GM12872 (cell line): ENCODE results near the gene ZNF133.

ENCODE experiments used
- CTCF ChIP-seq: IDR thresholded peaks from 3 replicates; pipeline ENCODE4 v1.5.1; 2011; ENCODE audit warnings: low read depth, mild to moderate bottlenecking, low read length, moderate library complexity; ENCODE audit not compliant: insufficient read depth

ZNF133 gene

GRCh38 chr20:18326990-18327389, 38.7 kb downstream of the ZNF133 start:
- TF ChIP-seq CTCF: no peak

- no peak for TF ChIP-seq CTCF
Measured at GRCh38 chr20:18331694-18332093, 43.4 kb downstream of the ZNF133 start.

GRCh38 chr20:18359854-18360253, 71.5 kb downstream of the ZNF133 start:
- no peak for TF ChIP-seq CTCF

- TF ChIP-seq CTCF: no peak
Measured at GRCh38 chr20:18360635-18361034, 72.3 kb downstream of the ZNF133 start.

GRCh38 chr20:18361678-18362077, 73.4 kb downstream of the ZNF133 start:
- no peak for TF ChIP-seq CTCF

GRCh38 chr20:18362916-18363315, 74.6 kb downstream of the ZNF133 start:
- no peak for TF ChIP-seq CTCF

- TF ChIP-seq CTCF: no peak
Measured at GRCh38 chr20:18363708-18364107, 75.4 kb downstream of the ZNF133 start.

GRCh38 chr20:18364768-18365167, 76.4 kb downstream of the ZNF133 start:
- TF ChIP-seq CTCF: no peak
